Liver (tissue), 9 donors: Measurements from ENCODE around the gene PSMG4. TPM values are rescaled to one million over a fixed set of nuclear protein-coding genes. Genes with fewer than 3 reads are reported as not detected.

ENCODE experiments used
- DNase-seq: peaks from one replicate; pipeline ENCODE4 v3.0.0-alpha.2; 2017; ENCODE audit warnings: low spot score
- H3K27ac ChIP-seq, 2 donors: one replicate each; pipeline ENCODE4 v1.7.0; 2013; ENCODE audit warnings: inconsistent platforms in 2 of 2, low read length in 2 of 2, control low read depth in 1 of 2, low read depth in 1 of 2, mild to moderate bottlenecking in 1 of 2
- H3K27me3 ChIP-seq, 4 donors: one replicate each; pipeline versions ENCODE4 v1.6.1 to v1.7.0; 2013; ENCODE audit warnings: low read length in 3 of 4, inconsistent platforms in 1 of 4, mild to moderate bottlenecking in 1 of 4, moderate library complexity in 1 of 4; ENCODE audit not compliant: control insufficient read depth in 4 of 4, insufficient read depth in 4 of 4
- H3K36me3 ChIP-seq, 4 donors: one replicate each; pipeline versions ENCODE4 v1.6.1 to v1.7.0; 2013; ENCODE audit warnings: low read length in 3 of 4, mild to moderate bottlenecking in 3 of 4, low read depth in 1 of 4, moderate library complexity in 1 of 4; ENCODE audit not compliant: control insufficient read depth in 4 of 4, insufficient read depth in 3 of 4
- H3K4me1 ChIP-seq, 4 donors: one replicate each; pipeline versions ENCODE4 v1.6.1 to v1.7.0; 2013; ENCODE audit warnings: low read length in 3 of 4, mild to moderate bottlenecking in 3 of 4, moderate library complexity in 1 of 4; ENCODE audit not compliant: control insufficient read depth in 4 of 4, insufficient read depth in 4 of 4
- H3K4me3 ChIP-seq, 3 donors: one replicate each; pipeline versions ENCODE4 v1.6.1 to v1.7.0; 2013; ENCODE audit warnings: low read length in 3 of 3, control low read depth in 1 of 3, low read depth in 1 of 3, mild to moderate bottlenecking in 1 of 3
- H3K9ac ChIP-seq, 2 donors: one replicate each; pipeline ENCODE4 v1.7.0; 2013; ENCODE audit warnings: low read length in 2 of 2, mild to moderate bottlenecking in 2 of 2, moderate library complexity in 2 of 2, control low read depth in 1 of 2, low read depth in 1 of 2
- H3K9me3 ChIP-seq, 4 donors: one replicate each; pipeline versions ENCODE4 v1.6.1 to v1.7.0; 2013; ENCODE audit warnings: low read length in 3 of 4; ENCODE audit not compliant: control insufficient read depth in 4 of 4
- EGR1 ChIP-seq, 2 donors: IDR thresholded peaks; 2 replicates each; pipeline ENCODE4 v1.6.1; 2016 to 2018; ENCODE audit warnings: antibody characterized with exemption in 2 of 2, low read depth in 2 of 2
- FOXA1 ChIP-seq: IDR thresholded peaks from 2 replicates; pipeline ENCODE4 v1.6.1; 2016; ENCODE audit warnings: antibody characterized with exemption
- GABPA ChIP-seq, 2 donors: IDR thresholded peaks in 1 of 2; conservative IDR thresholded peaks in 1 of 2; 2 replicates each; pipeline ENCODE4 v1.6.1; 2016; ENCODE audit warnings: antibody characterized with exemption in 2 of 2, mild to moderate bottlenecking in 1 of 2, moderate library complexity in 1 of 2
- HNF4A ChIP-seq, 2 donors: conservative IDR thresholded peaks; 2 replicates each; pipeline ENCODE4 v1.6.1; 2016; ENCODE audit warnings: antibody characterized with exemption in 2 of 2, mild to moderate bottlenecking in 2 of 2
- HNF4G ChIP-seq: IDR thresholded peaks from 2 replicates; pipeline ENCODE4 v1.6.1; 2016; ENCODE audit warnings: antibody characterized with exemption
- JUND ChIP-seq, 2 donors: IDR thresholded peaks; 2 replicates each; pipeline ENCODE4 v1.6.1; 2016; ENCODE audit warnings: antibody characterized with exemption in 2 of 2
- RAD21 ChIP-seq, 2 donors: IDR thresholded peaks; 2 replicates each; pipeline ENCODE4 v1.6.1; 2016; ENCODE audit warnings: antibody characterized with exemption in 2 of 2, mild to moderate bottlenecking in 2 of 2
- REST ChIP-seq: IDR thresholded peaks from 2 replicates; pipeline ENCODE4 v1.6.1; 2016; ENCODE audit warnings: antibody characterized with exemption, mild to moderate bottlenecking
- RXRA ChIP-seq, 2 donors: IDR thresholded peaks; 2 replicates each; pipeline ENCODE4 v1.6.1; 2017 to 2018; ENCODE audit warnings: antibody characterized with exemption in 2 of 2, mild to moderate bottlenecking in 1 of 2
- SP1 ChIP-seq: IDR thresholded peaks from 2 replicates; pipeline ENCODE4 v1.6.1; 2018; ENCODE audit warnings: antibody characterized with exemption, mild to moderate bottlenecking
- TAF1 ChIP-seq: conservative IDR thresholded peaks from 2 replicates; pipeline ENCODE4 v1.6.1; 2016; ENCODE audit warnings: antibody characterized with exemption, mild to moderate bottlenecking
- WGBS: extraction: QIAGEN DNeasy Blood & Tissue Kit; methylation state at CpG from one replicate; pipeline ENCODE4 v1.1.7; 2013; 5-methylcytosine and 5-hydroxymethylcytosine counted together
- polyA plus RNA-seq, 2 donors: library from polyadenylated mRNA; stranded (reverse) in 1 of 2; unstranded in 1 of 2; fragments of 200-250 nt in 1 of 2; fragments of >200 nt in 1 of 2; fragmentation: Nextera tagmentation in 1 of 2; extraction: Ambion mirVana in 1 of 2; gene quantifications; one replicate each; pipeline versions ENCODE4 v1.2.1 to v1.2.3, GENCODE V29; 2013 to 2015
- total RNA-seq, 2 donors: library from RNA; depleted of rRNA; stranded (reverse); fragments of >200 nt; gene quantifications; one replicate each; pipeline ENCODE4 v1.2.3, GENCODE V29; 2014
- TF ChIP-seq, protein P1 (sequence below): IDR thresholded peaks from 2 replicates; pipeline ENCODE4 v1.6.1; 2016; ENCODE audit warnings: antibody characterized with exemption
- TF ChIP-seq, protein P2 (sequence below): IDR thresholded peaks from 2 replicates; pipeline ENCODE4 v1.6.1; 2016; ENCODE audit warnings: antibody characterized with exemption
- TF ChIP-seq, protein P3 (sequence below): fragments of 150-350 bp; IDR thresholded peaks from 2 replicates; pipeline ENCODE4 v1.5.1; 2017; ENCODE audit warnings: improper control_type of control experiment, low read depth, low read length; ENCODE audit not compliant: missing input control
- TF ChIP-seq, protein P4 (sequence below): IDR thresholded peaks from 2 replicates; pipeline ENCODE4 v1.6.1; 2016; ENCODE audit warnings: antibody characterized with exemption
- donor health status: healthy.
- donor health status: healthy.
- donor health status: healthy.
- donor health status: healthy.
- donor health status: healthy.

The PSMG4 gene
- total and polyA plus RNA-seq, 4 donors = 10.7 to 28.5 (median 15.1) TPM

GRCh38 chr6:3315841-3316240 is 57.1 kb downstream of the PSMG4 start (continued):
- TF ChIP-seq, protein P1, sequence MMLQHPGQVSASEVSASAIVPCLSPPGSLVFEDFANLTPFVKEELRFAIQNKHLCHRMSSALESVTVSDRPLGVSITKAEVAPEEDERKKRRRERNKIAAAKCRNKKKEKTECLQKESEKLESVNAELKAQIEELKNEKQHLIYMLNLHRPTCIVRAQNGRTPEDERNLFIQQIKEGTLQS = no peak
- TF ChIP-seq RXRA (IDR thresholded peaks at IDR 0.05) (no peak), TAF1 (no peak)

GRCh38 chr6:3316331-3316730 is 57.6 kb downstream of the PSMG4 start:
- Histone ChIP-seq H3K27ac (no peak overlapping the region), H3K36me3 (peaks cover 0 to 6% (median 2%) of the 10 kb centered on the region in 4 donors), H3K9ac (no peak overlapping the region), H3K4me3 (no peak overlapping the region), H3K9me3 (no peaks in the 10 kb centered on the region), H3K27me3 (no peaks in the 10 kb centered on the region), H3K4me1 (no peaks in the 10 kb centered on the region)
- WGBS = 93% methylated on average over 9 of the region's 9 CpGs
- no peak for TF ChIP-seq GABPA (IDR thresholded peaks at IDR 0.05 in 1 of 2, conservative IDR thresholded peaks at IDR 0.05 in 1 of 2)
- TF ChIP-seq HNF4A (conservative IDR thresholded peaks at IDR 0.05) = no peak
- TF ChIP-seq JUND (IDR thresholded peaks at IDR 0.05) = no peak
- TF ChIP-seq SP1 = no peak
- no peak for TF ChIP-seq REST
- no peak for TF ChIP-seq FOXA1
- TF ChIP-seq, protein P2, sequence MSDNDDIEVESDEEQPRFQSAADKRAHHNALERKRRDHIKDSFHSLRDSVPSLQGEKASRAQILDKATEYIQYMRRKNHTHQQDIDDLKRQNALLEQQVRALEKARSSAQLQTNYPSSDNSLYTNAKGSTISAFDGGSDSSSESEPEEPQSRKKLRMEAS = no peak
- TF ChIP-seq RAD21 (IDR thresholded peaks at IDR 0.05) = no peak
- TF ChIP-seq, protein P3, sequence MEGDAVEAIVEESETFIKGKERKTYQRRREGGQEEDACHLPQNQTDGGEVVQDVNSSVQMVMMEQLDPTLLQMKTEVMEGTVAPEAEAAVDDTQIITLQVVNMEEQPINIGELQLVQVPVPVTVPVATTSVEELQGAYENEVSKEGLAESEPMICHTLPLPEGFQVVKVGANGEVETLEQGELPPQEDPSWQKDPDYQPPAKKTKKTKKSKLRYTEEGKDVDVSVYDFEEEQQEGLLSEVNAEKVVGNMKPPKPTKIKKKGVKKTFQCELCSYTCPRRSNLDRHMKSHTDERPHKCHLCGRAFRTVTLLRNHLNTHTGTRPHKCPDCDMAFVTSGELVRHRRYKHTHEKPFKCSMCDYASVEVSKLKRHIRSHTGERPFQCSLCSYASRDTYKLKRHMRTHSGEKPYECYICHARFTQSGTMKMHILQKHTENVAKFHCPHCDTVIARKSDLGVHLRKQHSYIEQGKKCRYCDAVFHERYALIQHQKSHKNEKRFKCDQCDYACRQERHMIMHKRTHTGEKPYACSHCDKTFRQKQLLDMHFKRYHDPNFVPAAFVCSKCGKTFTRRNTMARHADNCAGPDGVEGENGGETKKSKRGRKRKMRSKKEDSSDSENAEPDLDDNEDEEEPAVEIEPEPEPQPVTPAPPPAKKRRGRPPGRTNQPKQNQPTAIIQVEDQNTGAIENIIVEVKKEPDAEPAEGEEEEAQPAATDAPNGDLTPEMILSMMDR = no peak
- no peak for TF ChIP-seq EGR1 (IDR thresholded peaks at IDR 0.05; ENCODE audit: low read depth in 2 of 2)
- TF ChIP-seq, protein P4, sequence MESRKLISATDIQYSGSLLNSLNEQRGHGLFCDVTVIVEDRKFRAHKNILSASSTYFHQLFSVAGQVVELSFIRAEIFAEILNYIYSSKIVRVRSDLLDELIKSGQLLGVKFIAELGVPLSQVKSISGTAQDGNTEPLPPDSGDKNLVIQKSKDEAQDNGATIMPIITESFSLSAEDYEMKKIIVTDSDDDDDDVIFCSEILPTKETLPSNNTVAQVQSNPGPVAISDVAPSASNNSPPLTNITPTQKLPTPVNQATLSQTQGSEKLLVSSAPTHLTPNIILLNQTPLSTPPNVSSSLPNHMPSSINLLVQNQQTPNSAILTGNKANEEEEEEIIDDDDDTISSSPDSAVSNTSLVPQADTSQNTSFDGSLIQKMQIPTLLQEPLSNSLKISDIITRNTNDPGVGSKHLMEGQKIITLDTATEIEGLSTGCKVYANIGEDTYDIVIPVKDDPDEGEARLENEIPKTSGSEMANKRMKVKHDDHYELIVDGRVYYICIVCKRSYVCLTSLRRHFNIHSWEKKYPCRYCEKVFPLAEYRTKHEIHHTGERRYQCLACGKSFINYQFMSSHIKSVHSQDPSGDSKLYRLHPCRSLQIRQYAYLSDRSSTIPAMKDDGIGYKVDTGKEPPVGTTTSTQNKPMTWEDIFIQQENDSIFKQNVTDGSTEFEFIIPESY = no peak
- no peak for TF ChIP-seq HNF4G
- DNase-seq = no peak
